Measurements from ENCODE around the gene MCM9.

DNA sequence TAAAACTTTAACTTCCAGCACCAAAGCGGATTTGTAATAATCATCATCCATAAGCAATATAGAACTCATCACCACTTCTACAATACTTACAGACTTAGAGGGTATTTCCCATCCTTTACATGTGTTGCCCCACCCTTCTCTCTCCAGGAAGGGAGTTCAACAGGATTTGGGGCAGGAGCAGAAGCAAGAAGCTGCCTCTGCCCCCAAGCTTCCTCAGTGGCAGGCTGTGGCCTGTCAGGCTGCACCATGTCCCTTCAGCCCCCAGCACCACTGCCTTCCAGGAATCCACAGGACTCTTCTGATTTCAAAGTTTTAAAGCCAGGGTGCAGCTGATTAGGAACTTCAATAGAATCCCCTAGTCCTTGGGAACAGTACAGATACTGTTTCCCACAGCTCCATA, 36.7 kb upstream of the MCM9 start:
- TF ChIP-seq, protein P1, sequence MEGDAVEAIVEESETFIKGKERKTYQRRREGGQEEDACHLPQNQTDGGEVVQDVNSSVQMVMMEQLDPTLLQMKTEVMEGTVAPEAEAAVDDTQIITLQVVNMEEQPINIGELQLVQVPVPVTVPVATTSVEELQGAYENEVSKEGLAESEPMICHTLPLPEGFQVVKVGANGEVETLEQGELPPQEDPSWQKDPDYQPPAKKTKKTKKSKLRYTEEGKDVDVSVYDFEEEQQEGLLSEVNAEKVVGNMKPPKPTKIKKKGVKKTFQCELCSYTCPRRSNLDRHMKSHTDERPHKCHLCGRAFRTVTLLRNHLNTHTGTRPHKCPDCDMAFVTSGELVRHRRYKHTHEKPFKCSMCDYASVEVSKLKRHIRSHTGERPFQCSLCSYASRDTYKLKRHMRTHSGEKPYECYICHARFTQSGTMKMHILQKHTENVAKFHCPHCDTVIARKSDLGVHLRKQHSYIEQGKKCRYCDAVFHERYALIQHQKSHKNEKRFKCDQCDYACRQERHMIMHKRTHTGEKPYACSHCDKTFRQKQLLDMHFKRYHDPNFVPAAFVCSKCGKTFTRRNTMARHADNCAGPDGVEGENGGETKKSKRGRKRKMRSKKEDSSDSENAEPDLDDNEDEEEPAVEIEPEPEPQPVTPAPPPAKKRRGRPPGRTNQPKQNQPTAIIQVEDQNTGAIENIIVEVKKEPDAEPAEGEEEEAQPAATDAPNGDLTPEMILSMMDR (IDR thresholded peaks at IDR 0.05): no peak
- TF ChIP-seq POLR2A (IDR thresholded peaks at IDR 0.05): no peak
